C4-2B (cell line): Measurements from ENCODE around the gene SP4.

ENCODE experiments used
- H3K27ac ChIP-seq: fragments of 450-650 bp; 2 replicates; pipeline ENCODE4 v1.5.1; 2017
- ZFX ChIP-seq: fragments of 450-650 bp; IDR thresholded peaks from 2 replicates; pipeline ENCODE4 v1.6.1; 2017
- TF ChIP-seq, protein P1 (sequence below): fragments of 450-650 bp; conservative IDR thresholded peaks from 2 replicates; pipeline ENCODE4 v1.5.1; 2017; ENCODE audit warnings: mild to moderate bottlenecking

The SP4 gene

GRCh38 chr7:21443149-21443841, 15.4 kb downstream of the SP4 start:
- TF ChIP-seq, protein P1, sequence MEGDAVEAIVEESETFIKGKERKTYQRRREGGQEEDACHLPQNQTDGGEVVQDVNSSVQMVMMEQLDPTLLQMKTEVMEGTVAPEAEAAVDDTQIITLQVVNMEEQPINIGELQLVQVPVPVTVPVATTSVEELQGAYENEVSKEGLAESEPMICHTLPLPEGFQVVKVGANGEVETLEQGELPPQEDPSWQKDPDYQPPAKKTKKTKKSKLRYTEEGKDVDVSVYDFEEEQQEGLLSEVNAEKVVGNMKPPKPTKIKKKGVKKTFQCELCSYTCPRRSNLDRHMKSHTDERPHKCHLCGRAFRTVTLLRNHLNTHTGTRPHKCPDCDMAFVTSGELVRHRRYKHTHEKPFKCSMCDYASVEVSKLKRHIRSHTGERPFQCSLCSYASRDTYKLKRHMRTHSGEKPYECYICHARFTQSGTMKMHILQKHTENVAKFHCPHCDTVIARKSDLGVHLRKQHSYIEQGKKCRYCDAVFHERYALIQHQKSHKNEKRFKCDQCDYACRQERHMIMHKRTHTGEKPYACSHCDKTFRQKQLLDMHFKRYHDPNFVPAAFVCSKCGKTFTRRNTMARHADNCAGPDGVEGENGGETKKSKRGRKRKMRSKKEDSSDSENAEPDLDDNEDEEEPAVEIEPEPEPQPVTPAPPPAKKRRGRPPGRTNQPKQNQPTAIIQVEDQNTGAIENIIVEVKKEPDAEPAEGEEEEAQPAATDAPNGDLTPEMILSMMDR, result no peak
- TF ChIP-seq ZFX, result no peak
- H3K27ac ChIP-seq, result no peak overlapping the region

DNA sequence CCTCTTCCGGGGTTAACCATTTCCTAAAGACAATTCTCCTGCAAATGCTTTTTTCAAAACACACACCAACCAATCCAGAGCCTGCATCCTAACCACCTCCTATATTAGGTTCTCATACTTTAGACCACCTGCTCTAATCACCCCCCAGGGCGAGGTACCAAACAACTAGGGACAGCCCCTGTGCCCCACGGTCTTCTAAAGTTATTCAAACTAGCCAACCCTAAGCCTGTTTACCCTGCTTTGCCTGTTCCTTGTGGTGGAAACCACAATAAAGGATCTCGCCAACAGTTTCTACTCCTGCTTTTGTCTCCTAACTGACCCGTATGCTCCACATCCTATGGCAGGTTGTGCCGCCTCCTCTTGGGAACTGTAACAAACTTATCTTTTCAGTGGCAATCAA, 21.1 kb downstream of the SP4 start:
- H3K27ac ChIP-seq, result no peak overlapping the region
- TF ChIP-seq, protein P1, result no peak
- no peak for TF ChIP-seq ZFX

DNA sequence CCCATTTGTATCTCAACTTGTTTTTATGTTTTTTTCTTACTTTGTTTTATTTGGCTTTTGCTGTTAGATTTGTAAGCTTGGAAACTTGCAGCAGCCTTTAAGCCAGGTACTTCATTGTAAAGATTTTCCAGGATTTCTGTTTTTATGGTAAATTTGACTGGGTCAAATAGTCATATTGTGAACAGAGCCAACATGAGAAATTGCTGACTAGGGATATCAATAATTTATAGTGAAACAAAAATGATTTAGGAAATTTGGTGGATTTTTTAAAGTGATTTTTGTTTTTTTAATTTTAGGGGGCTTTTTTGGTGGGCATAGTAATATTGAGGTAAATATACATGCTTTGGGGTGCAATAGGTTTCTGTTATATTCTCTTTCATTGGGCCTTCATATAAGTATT, 22.2 kb downstream of the SP4 start:
- H3K27ac ChIP-seq, result no peak overlapping the region
- TF ChIP-seq, protein P1, result no peak
- TF ChIP-seq ZFX, result no peak

DNA sequence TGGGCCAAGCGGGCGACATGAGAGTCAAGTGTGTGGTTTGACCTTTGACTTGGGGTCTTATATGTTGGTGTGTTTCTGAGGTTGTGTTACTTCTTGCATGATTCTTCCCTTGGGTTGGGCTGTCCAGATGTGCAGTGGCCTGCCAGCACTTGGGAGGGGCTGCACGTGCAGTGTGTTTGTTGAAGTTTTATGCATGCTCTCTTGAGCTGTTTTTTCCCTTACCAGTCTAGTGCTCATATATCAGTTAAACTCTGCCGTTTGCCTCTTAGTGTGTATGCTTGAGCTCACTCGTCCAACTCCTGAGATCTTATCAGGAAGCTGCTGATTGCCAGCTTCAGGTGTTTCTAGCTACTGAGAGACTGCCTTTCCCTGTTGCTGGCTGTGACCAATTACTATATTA, 23.1 kb downstream of the SP4 start:
- H3K27ac ChIP-seq, result no peak overlapping the region; the same call in 1 of the 2 replicates
- TF ChIP-seq, protein P1, result no peak
- TF ChIP-seq ZFX, result no peak

DNA sequence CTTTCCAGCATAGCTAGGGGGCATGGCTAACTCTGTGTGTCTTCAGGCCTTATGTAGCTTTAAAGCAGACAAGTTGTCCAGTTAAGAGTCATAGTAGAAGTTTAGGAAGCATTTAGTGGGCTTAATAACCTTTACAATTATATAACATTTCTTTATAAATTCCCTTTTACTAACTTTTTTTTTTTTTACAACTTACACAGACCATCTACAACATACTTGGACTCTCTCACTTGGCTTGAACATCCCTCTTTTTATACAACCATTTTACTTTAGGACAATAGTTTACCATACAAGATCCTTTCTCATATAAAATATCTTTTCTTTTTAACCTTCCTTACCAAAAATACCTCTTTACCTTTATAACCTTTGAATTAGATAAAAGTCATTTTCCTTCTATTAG, 26.3 kb downstream of the SP4 start:
- no peak overlapping the region for H3K27ac ChIP-seq
- TF ChIP-seq, protein P1, result no peak
- TF ChIP-seq ZFX, result no peak

DNA sequence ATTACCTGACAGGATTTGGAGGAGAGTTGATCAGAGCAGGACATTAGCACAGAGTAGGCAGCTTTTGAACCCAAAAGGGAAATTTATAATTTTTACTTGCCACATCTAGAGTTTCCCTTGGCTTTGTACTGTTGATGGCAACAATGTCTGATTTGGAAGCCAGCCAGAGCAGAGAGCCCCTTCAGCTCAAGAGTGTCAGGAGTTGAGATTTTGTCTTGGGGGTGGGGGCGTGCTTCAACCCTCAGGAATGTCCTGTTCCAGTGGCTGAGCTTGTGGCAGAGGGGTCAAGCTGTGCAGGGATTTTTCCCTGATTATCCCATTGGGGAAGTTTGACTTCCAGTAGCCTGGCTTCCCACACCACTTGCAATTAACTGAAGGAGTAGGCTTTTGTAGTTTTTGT, 27.0 kb downstream of the SP4 start:
- H3K27ac ChIP-seq, result no peak overlapping the region
- no peak for TF ChIP-seq ZFX
- TF ChIP-seq, protein P1, result no peak

DNA sequence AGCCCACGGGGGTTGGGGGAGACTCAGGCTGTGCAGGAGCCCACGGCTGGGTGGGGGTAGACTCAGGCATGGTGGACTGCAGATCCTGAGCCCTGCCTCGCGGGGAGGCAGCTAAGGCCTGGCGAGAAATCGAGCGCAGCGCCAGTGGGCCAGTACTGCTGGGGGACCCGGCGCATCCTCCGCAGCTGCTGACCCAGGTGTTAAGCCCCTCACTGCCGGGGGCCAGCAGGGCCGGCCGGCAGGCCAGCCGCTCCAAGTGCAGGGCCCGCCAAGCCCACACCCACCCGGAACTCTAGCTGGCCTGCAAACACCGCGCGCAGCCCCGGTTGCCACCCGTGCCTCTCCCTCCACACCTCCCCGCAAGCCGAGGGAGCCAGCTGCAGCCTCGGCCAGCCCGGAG, 33.4 kb downstream of the SP4 start:
- no peak overlapping the region for H3K27ac ChIP-seq
- TF ChIP-seq ZFX, result no peak
- TF ChIP-seq, protein P1, result no peak
